Endothelial cell of umbilical vein (primary cell): ENCODE data around the gene RPL22. TPM values are rescaled to one million over a fixed set of nuclear protein-coding genes. Genes with fewer than 3 reads are reported as not detected.

ENCODE experiments used
- BruUV-seq: library from RNA; stranded (reverse); fragments of 400-500 nt; replicated peaks from 2 replicates; lab custom pipeline; 2021; lab: Mats Ljungman, UMichigan
- CTCF ChIA-PET: fragments of 300-600, 350-600 bp; sonication (Branson Sonifier 250); formaldehyde crosslinking; loops from one replicate; lab custom pipeline; 2021; ENCODE audit warnings: antibody characterized with exemption, inconsistent platforms; lab: Charles Lee
- POLR2A ChIA-PET: fragments of 300-600, 350-600 bp; sonication (Branson Sonifier 250); formaldehyde crosslinking; loops from one replicate; lab custom pipeline; 2021; ENCODE audit warnings: antibody characterized with exemption, inconsistent platforms; lab: Charles Lee
- DNase-seq: peaks from one replicate; pipeline ENCODE4 v3.0.0-alpha.2; 2011; ENCODE audit warnings: low read depth, low spot score
- FAIRE-seq: peaks from 2 replicates; lab custom pipeline; 2011; peaks lifted over from hg19 to GRCh38; lab: Jason Lieb, UNC
- H2AFZ ChIP-seq: 2 replicates; pipeline ENCODE4 v1.6.0; 2012; ENCODE audit warnings: low read depth, low read length, control low read depth, inconsistent platforms
- H3K27ac ChIP-seq: 2 replicates; pipeline ENCODE4 v1.5.1; 2011; ENCODE audit warnings: low read depth, mild to moderate bottlenecking, control low read depth, low read length, moderate library complexity; ENCODE audit not compliant: insufficient read depth
- H3K27me3 ChIP-seq, 2 experiments: 2 replicates each; pipeline versions ENCODE4 v1.6.0 to v1.6.1; 2011; ENCODE audit warnings: low read length in 2 of 2, mixed read lengths in 1 of 2; ENCODE audit not compliant: control insufficient read depth in 2 of 2, insufficient read depth in 2 of 2
- H3K36me3 ChIP-seq, 2 experiments: 2 replicates in 1 of 2; 3 replicates in 1 of 2; pipeline ENCODE4 v1.5.1; 2011; ENCODE audit warnings: low read length in 2 of 2, mild to moderate bottlenecking in 1 of 2, moderate library complexity in 1 of 2; ENCODE audit not compliant: control insufficient read depth in 2 of 2, insufficient read depth in 2 of 2; ENCODE audit errors: extremely low read depth in 1 of 2
- H3K4me1 ChIP-seq: 3 replicates; pipeline ENCODE4 v1.5.1; 2011; ENCODE audit warnings: mild to moderate bottlenecking, low read length; ENCODE audit not compliant: control insufficient read depth, insufficient read depth; ENCODE audit errors: extremely low read depth
- H3K4me2 ChIP-seq: 2 replicates; pipeline ENCODE4 v1.6.1; 2011; ENCODE audit warnings: low read length, control low read depth, mixed read lengths; ENCODE audit not compliant: insufficient read depth
- H3K4me3 ChIP-seq, 3 experiments: fragments of 200-600 bp in 1 of 3; sonication (generic), shearing (Covaris generic) in 1 of 3; replicated peaks in 1 of 3; 2 replicates each; pipeline ENCODE4 v1.5.1; 2011 to 2016; ENCODE audit warnings: control low read depth in 3 of 3, low read length in 3 of 3, mild to moderate bottlenecking in 2 of 3, inconsistent platforms in 1 of 3, low read depth in 1 of 3, moderate library complexity in 1 of 3; ENCODE audit not compliant: insufficient read depth in 1 of 3
- H3K79me2 ChIP-seq: 2 replicates; pipeline ENCODE4 v1.6.0; 2012; ENCODE audit warnings: low read length, inconsistent platforms; ENCODE audit not compliant: control insufficient read depth, insufficient read depth
- H3K9ac ChIP-seq: replicated peaks from 2 replicates; pipeline ENCODE3; 2011; ENCODE audit warnings: low read length, control low read depth; ENCODE audit not compliant: insufficient read depth; ENCODE audit errors: extremely low read depth
- H3K9me1 ChIP-seq: replicated peaks from 3 replicates; pipeline ENCODE4 v1.6.0; 2011; ENCODE audit warnings: mild to moderate bottlenecking, low read length; ENCODE audit not compliant: control insufficient read depth, insufficient read depth; ENCODE audit errors: extremely low read depth
- H3K9me3 ChIP-seq: replicated peaks from 2 replicates; pipeline ENCODE4 v1.5.1; 2012; ENCODE audit warnings: low read length, inconsistent platforms; ENCODE audit not compliant: control insufficient read depth, insufficient read depth
- H4K20me1 ChIP-seq: replicated peaks from 2 replicates; pipeline ENCODE3; 2011; ENCODE audit warnings: mild to moderate bottlenecking, low read length; ENCODE audit not compliant: control insufficient read depth, insufficient read depth; ENCODE audit errors: extremely low read depth
- CTCF ChIP-seq, 2 donors: IDR thresholded peaks; 1 replicate in 1 of 2; 2 replicates in 1 of 2; pipeline ENCODE4 v1.5.1; 2011; ENCODE audit warnings: low read length in 2 of 2, mild to moderate bottlenecking in 2 of 2, moderate library complexity in 2 of 2, control low read depth in 1 of 2, inconsistent platforms in 1 of 2, low read depth in 1 of 2; ENCODE audit not compliant: insufficient read depth in 1 of 2; ENCODE audit errors: extremely low read depth in 1 of 2
- EZH2 ChIP-seq: IDR thresholded peaks from 2 replicates; pipeline ENCODE4 v1.6.1; 2012; ENCODE audit warnings: borderline replicate concordance, low read depth, mild to moderate bottlenecking, moderate library complexity, low read length, inconsistent platforms; ENCODE audit not compliant: severe bottlenecking
- FOS ChIP-seq: IDR thresholded peaks from 2 replicates; pipeline ENCODE4 v1.6.1; 2011; ENCODE audit warnings: mild to moderate bottlenecking, low read length, moderate library complexity, borderline replicate concordance; ENCODE audit not compliant: insufficient read depth
- GATA2 ChIP-seq: IDR thresholded peaks from 2 replicates; pipeline ENCODE4 v1.7.0; 2011; ENCODE audit warnings: low read depth, mild to moderate bottlenecking, moderate library complexity, mixed read lengths, low read length; ENCODE audit not compliant: insufficient read length, insufficient read depth
- JUN ChIP-seq: IDR thresholded peaks from 2 replicates; pipeline ENCODE4 v1.6.1; 2011; ENCODE audit warnings: borderline replicate concordance, low read depth; ENCODE audit not compliant: insufficient read length, insufficient read depth
- MYC ChIP-seq: IDR thresholded peaks from one replicate; pipeline ENCODE4 v1.6.1; 2011; ENCODE audit warnings: mild to moderate bottlenecking, low read depth, low read length
- POLR2A ChIP-seq: IDR thresholded peaks from 2 replicates; pipeline ENCODE4 v1.6.1; 2012; ENCODE audit warnings: low read depth, mild to moderate bottlenecking, control low read depth, low read length
- POLR2AphosphoS5 ChIP-seq: IDR thresholded peaks from 2 replicates; pipeline ENCODE4 v1.6.1; 2012; ENCODE audit warnings: low read depth, mild to moderate bottlenecking, control low read depth, low read length, moderate library complexity; ENCODE audit not compliant: insufficient read depth
- dilution Hi-C: fragments of 300-500 bp; cut with MboI; formaldehyde crosslinking; loops from one replicate; pipeline ENCODE4 v1.15.0; 2019; ENCODE audit warnings: low sequenced_read_pairs; ENCODE audit not compliant: extremely low pct_ligation_motif_present
- intact Hi-C: fragments of 100-400 bp; cut with micrococcal nuclease; formaldehyde crosslinking; loops from one replicate; pipeline ENCODE4 v1.10.0; 2022
- polyA plus RNA-seq, 4 experiments: library from polyadenylated mRNA; depleted of rRNA in 3 of 4; stranded (reverse) in 3 of 4; unstranded in 1 of 4; fragments of >200 nt; gene quantifications; 2 replicates each; pipeline versions ENCODE4 v1.2.1 to v1.2.3, GENCODE V29; 2011 to 2012; ENCODE audit warnings: missing spikeins in 1 of 4
- total RNA-seq: library from RNA; stranded (reverse); gene quantifications from 2 replicates; pipeline ENCODE4 v1.2.3, GENCODE V29; 2021
- TF ChIP-seq, protein P1 (sequence below): IDR thresholded peaks from 2 replicates; pipeline ENCODE4 v1.6.1; 2011; ENCODE audit not compliant: insufficient read depth, insufficient read length

RPL22 gene
- total and polyA plus RNA-seq, 2 donors (not counting 3 experiments of a cell fraction or from before 2014, with no cell fraction given), result 71.2 to 343 TPM

DNA sequence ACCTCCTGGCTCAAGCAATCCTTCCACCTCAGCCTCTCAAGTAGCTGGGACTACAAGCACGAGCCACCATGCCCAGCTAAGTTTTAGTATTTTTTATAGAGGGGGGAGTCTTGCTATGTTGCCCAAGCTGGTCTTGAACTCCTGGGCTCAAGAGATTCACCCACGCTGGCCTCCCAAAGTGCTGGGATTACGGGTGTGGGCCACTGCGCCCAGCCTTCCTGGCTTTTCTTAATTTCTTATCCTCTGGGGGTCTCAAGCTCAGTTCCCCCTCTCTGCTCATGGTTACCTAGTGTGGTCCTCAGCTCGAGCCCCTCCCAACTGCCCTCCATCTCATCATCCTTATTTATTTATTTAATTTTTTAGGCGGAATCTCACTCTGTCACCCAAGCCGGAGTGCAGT lies 2.9 kb upstream of the RPL22 start:
- intact Hi-C loops, result no loop called here
- Histone ChIP-seq H3K9ac (no peak overlapping the region), H2AFZ (no peak overlapping the region), H3K79me2 (peaks cover 21% of the 10 kb centered on the region), H3K4me3 (no peak overlapping the region), H3K27ac (no peak overlapping the region), H3K36me3 (no peaks in the 10 kb centered on the region), H3K27me3 (peaks cover 6 to 9% of the 10 kb centered on the region in 2 experiments), H3K4me2 (no peak overlapping the region), H3K9me3 (no peaks in the 10 kb centered on the region), H4K20me1 (no peaks in the 10 kb centered on the region), H3K4me1 (peaks cover 32% of the 10 kb centered on the region), H3K9me1 (no peaks in the 10 kb centered on the region)
- DNase-seq (no peak), FAIRE-seq (no peak)
- no TSS peak for BruUV-seq
- TF ChIP-seq EZH2 (no peak), MYC (no peak), POLR2A (no peak), FOS (no peak), POLR2AphosphoS5 (no peak), CTCF (IDR thresholded peaks at IDR 0.05; ENCODE audit: extremely low read depth in 1 of 2, insufficient read depth in 1 of 2, low read depth in 1 of 2, low read length in 2 of 2) (no peak), JUN (no peak), GATA2 (no peak)
- TF ChIP-seq, protein P1, sequence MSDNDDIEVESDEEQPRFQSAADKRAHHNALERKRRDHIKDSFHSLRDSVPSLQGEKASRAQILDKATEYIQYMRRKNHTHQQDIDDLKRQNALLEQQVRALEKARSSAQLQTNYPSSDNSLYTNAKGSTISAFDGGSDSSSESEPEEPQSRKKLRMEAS, result no peak
- dilution Hi-C loops, result no loop called here
- CTCF ChIA-PET, result interaction anchor here (0.6 to 1.4 kb wide), 4 partner anchors 43 to 150 kb away, joined by 3 read pairs; no protein-coding TSS in a partner anchor
- POLR2A ChIA-PET, result interaction anchor here (0.5 to 0.6 kb wide), 2 partner anchors 340 to 1606 kb away, joined by 4 to 5 read pairs; no protein-coding TSS in a partner anchor
